ENCODE measurements around the gene NFAT5. TPM values are rescaled to one million over a fixed set of nuclear protein-coding genes. Genes with fewer than 3 reads are reported as not detected.

The NFAT5 gene
- polyA plus RNA-seq, 4 donors, result 0.89 to 24.7 (median 3.3) TPM

GRCh38 chr16:69680358-69680757 lies 114.6 kb downstream of the NFAT5 start:
- no peak for DNase-seq
- Histone ChIP-seq H3K27ac (ENCODE audit: low read depth in 1 of 3, low read length in 2 of 3) (no peak overlapping the region), H3K27me3 (ENCODE audit: control insufficient read depth in 3 of 3, insufficient read depth in 3 of 3, low read length in 3 of 3) (no peaks in the 10 kb centered on the region), H3K4me3 (ENCODE audit: low read depth in 1 of 3, low read length in 3 of 3) (no peak overlapping the region), H3K4me1 (ENCODE audit: control insufficient read depth in 3 of 3, insufficient read depth in 2 of 3, low read depth in 1 of 3, low read length in 2 of 3) (no peaks in the 10 kb centered on the region), H3K9me3 (ENCODE audit: control insufficient read depth in 2 of 2, insufficient read depth in 1 of 2, low read depth in 1 of 2, low read length in 1 of 2) (no peaks in the 10 kb centered on the region), H3K36me3 (ENCODE audit: control insufficient read depth in 3 of 3, insufficient read depth in 2 of 3, low read depth in 1 of 3, low read length in 3 of 3) (peaks cover 0 to 53% (median 7%) of the 10 kb centered on the region in 3 donors)
- no peak for FAIRE-seq

DNA sequence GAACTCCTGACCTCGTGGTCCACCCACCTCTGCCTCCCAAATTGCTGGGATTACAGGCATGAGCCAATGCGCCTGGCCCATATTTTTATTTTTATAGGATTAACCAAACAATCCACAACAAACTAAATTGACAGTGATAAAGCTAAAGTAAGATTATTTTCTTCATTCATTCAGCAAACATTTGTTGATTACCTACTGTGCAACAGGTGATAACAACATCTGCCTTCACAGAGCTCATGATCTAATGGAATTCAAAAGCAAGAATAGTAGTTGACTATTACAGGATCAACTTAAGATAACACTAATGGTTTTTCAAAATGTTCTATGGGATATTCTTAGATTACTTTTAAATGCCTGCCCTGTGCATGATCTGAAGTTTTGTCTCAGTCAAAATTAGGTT lies 122.8 kb downstream of the NFAT5 start:
- Histone ChIP-seq H3K36me3 (ENCODE audit: control insufficient read depth in 3 of 3, insufficient read depth in 2 of 3, low read depth in 1 of 3, low read length in 3 of 3) (peaks cover 13 to 46% (median 19%) of the 10 kb centered on the region in 3 donors), H3K4me1 (ENCODE audit: control insufficient read depth in 3 of 3, insufficient read depth in 2 of 3, low read depth in 1 of 3, low read length in 2 of 3) (no peaks in the 10 kb centered on the region)
- 93 to 98% (median 96%) methylated on average over 2 of the region's 2 CpGs for WGBS, 3 donors

DNA sequence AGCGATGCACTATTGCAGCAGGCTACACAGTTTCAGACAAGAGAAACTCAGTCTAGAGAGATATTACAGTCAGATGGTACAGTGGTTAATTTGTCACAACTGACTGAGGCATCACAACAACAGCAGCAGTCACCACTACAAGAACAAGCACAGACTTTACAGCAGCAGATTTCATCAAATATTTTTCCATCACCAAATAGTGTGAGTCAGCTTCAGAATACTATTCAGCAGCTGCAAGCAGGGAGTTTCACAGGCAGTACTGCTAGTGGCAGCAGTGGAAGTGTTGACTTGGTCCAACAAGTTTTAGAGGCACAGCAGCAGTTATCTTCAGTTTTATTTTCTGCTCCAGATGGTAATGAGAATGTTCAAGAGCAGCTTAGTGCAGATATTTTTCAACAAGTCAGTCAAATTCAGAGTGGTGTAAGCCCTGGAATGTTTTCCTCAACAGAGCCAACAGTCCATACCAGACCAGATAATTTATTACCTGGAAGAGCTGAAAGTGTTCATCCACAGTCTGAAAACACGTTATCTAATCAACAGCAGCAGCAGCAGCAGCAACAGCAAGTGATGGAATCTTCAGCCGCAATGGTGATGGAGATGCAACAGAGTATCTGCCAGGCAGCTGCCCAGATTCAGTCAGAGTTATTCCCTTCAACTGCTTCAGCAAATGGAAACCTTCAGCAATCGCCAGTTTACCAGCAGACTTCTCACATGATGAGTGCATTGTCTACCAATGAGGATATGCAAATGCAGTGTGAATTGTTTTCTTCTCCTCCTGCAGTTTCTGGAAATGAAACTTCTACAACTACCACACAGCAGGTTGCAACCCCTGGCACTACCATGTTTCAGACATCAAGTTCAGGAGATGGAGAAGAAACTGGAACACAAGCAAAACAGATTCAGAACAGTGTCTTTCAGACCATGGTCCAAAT lies 126.5 kb downstream of the NFAT5 start:
- Histone ChIP-seq H3K27me3 (ENCODE audit: control insufficient read depth in 3 of 3, insufficient read depth in 3 of 3, low read length in 3 of 3) (no peaks in the 10 kb centered on the region), H3K4me1 (ENCODE audit: control insufficient read depth in 3 of 3, insufficient read depth in 2 of 3, low read depth in 1 of 3, low read length in 2 of 3) (no peaks in the 10 kb centered on the region), H3K4me3 (ENCODE audit: low read depth in 1 of 3, low read length in 3 of 3) (no peak overlapping the region), H3K36me3 (ENCODE audit: control insufficient read depth in 3 of 3, insufficient read depth in 2 of 3, low read depth in 1 of 3, low read length in 3 of 3) (peaks cover 15 to 35% (median 17%) of the 10 kb centered on the region in 3 donors), H3K9me3 (ENCODE audit: control insufficient read depth in 2 of 2, insufficient read depth in 1 of 2, low read depth in 1 of 2, low read length in 1 of 2) (no peaks in the 10 kb centered on the region), H3K27ac (ENCODE audit: low read depth in 1 of 3, low read length in 2 of 3) (no peak overlapping the region)
- FAIRE-seq (no peak), DNase-seq (no peak)
- WGBS, 3 donors, result 81 to 94% (median 92%) methylated on average over 4 of the region's 4 CpGs

More for the DNA sequence above, 122.8 kb downstream of the NFAT5 start:
- DNase-seq (no peak), FAIRE-seq (no peak)
- Histone ChIP-seq H3K27me3 (ENCODE audit: control insufficient read depth in 3 of 3, insufficient read depth in 3 of 3, low read length in 3 of 3) (no peaks in the 10 kb centered on the region), H3K9me3 (ENCODE audit: control insufficient read depth in 2 of 2, insufficient read depth in 1 of 2, low read depth in 1 of 2, low read length in 1 of 2) (no peaks in the 10 kb centered on the region), H3K4me3 (ENCODE audit: low read depth in 1 of 3, low read length in 3 of 3) (no peak overlapping the region), H3K27ac (ENCODE audit: low read depth in 1 of 3, low read length in 2 of 3) (no peak overlapping the region)

- H3K36me3 ChIP-seq (ENCODE audit: control insufficient read depth in 3 of 3, insufficient read depth in 2 of 3, low read depth in 1 of 3, low read length in 3 of 3), result peaks cover 15 to 29% (median 18%) of the 10 kb centered on the region in 3 donors
- DNase-seq, result no peak
- H3K4me3 ChIP-seq (ENCODE audit: low read depth in 1 of 3, low read length in 3 of 3), result no peak overlapping the region
- H3K9me3 ChIP-seq (ENCODE audit: control insufficient read depth in 2 of 2, insufficient read depth in 1 of 2, low read depth in 1 of 2, low read length in 1 of 2), result no peaks in the 10 kb centered on the region
- no peaks in the 10 kb centered on the region for H3K27me3 ChIP-seq (ENCODE audit: control insufficient read depth in 3 of 3, insufficient read depth in 3 of 3, low read length in 3 of 3)
- WGBS, 3 donors, result 94 to 100% (median 96%) methylated on average over 2 of the region's 2 CpGs
- H3K4me1 ChIP-seq (ENCODE audit: control insufficient read depth in 3 of 3, insufficient read depth in 2 of 3, low read depth in 1 of 3, low read length in 2 of 3), result no peaks in the 10 kb centered on the region
- FAIRE-seq, result no peak
- no peak overlapping the region for H3K27ac ChIP-seq (ENCODE audit: low read depth in 1 of 3, low read length in 2 of 3)
These were observed 128.2 kb downstream of the NFAT5 start for GRCh38 chr16:69693916-69694315.

GRCh38 chr16:69698404-69698803 lies 132.6 kb downstream of the NFAT5 start:
- DNase-seq (no peak), FAIRE-seq (no peak)
- H3K27ac ChIP-seq (ENCODE audit: low read depth in 1 of 3, low read length in 2 of 3), result no peak overlapping the region
- no peaks in the 10 kb centered on the region for H3K4me1 ChIP-seq (ENCODE audit: control insufficient read depth in 3 of 3, insufficient read depth in 2 of 3, low read depth in 1 of 3, low read length in 2 of 3)
- H3K36me3 ChIP-seq (ENCODE audit: control insufficient read depth in 3 of 3, insufficient read depth in 2 of 3, low read depth in 1 of 3, low read length in 3 of 3), result peaks cover 3 to 22% (median 3%) of the 10 kb centered on the region in 3 donors
- 93 to 96% (median 93%) methylated on average over 3 of the region's 3 CpGs for WGBS, 3 donors
- no peaks in the 10 kb centered on the region for H3K9me3 ChIP-seq (ENCODE audit: control insufficient read depth in 2 of 2, insufficient read depth in 1 of 2, low read depth in 1 of 2, low read length in 1 of 2)
- no peaks in the 10 kb centered on the region for H3K27me3 ChIP-seq (ENCODE audit: control insufficient read depth in 3 of 3, insufficient read depth in 3 of 3, low read length in 3 of 3)
- H3K4me3 ChIP-seq (ENCODE audit: low read depth in 1 of 3, low read length in 3 of 3), result no peak overlapping the region

DNA sequence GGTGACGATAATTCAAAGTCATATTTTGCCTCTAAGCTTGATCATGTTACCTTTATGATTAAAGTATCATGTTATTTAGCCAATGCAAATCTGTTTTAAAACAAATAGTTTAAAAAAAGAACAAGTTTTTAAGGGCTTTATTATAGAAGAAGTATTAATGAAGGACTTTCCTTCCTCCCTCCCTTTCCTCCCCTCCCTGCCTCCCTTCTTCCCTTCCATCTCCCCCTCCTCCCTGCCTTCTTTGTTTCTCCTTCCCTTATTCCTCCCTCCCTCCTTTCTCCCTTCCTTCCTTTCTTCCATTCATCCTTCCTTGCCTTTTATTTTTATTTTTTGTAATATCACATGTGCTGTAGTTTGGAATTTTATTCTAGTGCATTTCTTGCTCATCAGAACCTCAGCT lies 134.1 kb downstream of the NFAT5 start:
- FAIRE-seq (no peak), DNase-seq (no peak)
- Histone ChIP-seq H3K9me3 (ENCODE audit: control insufficient read depth in 2 of 2, insufficient read depth in 1 of 2, low read depth in 1 of 2, low read length in 1 of 2) (no peaks in the 10 kb centered on the region), H3K4me1 (ENCODE audit: control insufficient read depth in 3 of 3, insufficient read depth in 2 of 3, low read depth in 1 of 3, low read length in 2 of 3) (no peaks in the 10 kb centered on the region), H3K27ac (ENCODE audit: low read depth in 1 of 3, low read length in 2 of 3) (no peak overlapping the region), H3K27me3 (ENCODE audit: control insufficient read depth in 3 of 3, insufficient read depth in 3 of 3, low read length in 3 of 3) (no peaks in the 10 kb centered on the region), H3K36me3 (ENCODE audit: control insufficient read depth in 3 of 3, insufficient read depth in 2 of 3, low read depth in 1 of 3, low read length in 3 of 3) (peaks cover 0 to 11% (median 6%) of the 10 kb centered on the region in 3 donors), H3K4me3 (ENCODE audit: low read depth in 1 of 3, low read length in 3 of 3) (no peak overlapping the region)
- 87 to 95% (median 95%) methylated on average over 1 of the region's 1 CpG for WGBS, 3 donors

DNA sequence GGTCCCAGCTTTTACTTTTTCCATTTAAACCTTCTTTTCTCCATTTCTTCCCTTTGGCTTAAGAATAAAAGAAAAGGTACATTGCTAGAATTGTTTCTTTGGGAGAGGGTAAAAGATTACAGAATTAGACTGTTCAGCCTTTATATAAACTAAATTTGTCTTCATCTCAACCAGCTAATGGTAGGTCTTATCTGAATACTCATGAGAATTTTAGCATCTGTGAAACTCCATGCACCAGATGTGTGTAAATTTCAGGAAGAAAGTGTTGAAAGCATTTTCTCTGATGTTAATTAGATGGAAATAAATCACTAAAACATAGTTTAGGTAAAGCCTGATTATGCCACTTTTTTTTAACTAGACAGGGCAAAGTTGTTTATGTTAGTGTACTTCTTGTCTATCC lies 135.7 kb downstream of the NFAT5 start:
- no peaks in the 10 kb centered on the region for H3K27me3 ChIP-seq (ENCODE audit: control insufficient read depth in 3 of 3, insufficient read depth in 3 of 3, low read length in 3 of 3)
- no peak for FAIRE-seq

DNA sequence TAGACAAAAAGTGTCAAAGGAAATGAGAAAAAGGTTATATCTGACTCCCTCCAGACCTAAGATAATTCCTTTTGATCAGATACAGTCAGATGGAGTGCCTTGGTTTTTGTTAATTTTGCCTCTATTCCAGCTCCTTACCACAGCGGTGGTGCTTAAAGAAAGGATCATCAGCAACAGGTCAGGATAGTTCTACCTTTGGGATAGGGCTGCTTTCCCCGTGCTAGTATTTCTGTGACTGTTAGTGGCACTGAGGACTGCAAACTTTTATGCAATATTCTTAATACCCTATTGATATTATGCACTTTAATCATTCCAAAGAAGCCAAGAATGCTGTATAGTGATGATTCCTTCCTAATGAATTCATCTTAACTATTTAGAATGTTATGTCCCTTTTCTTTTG lies 136.1 kb downstream of the NFAT5 start:
- Histone ChIP-seq H3K4me3 (ENCODE audit: low read depth in 1 of 3, low read length in 3 of 3) (no peak overlapping the region), H3K27me3 (ENCODE audit: control insufficient read depth in 3 of 3, insufficient read depth in 3 of 3, low read length in 3 of 3) (no peaks in the 10 kb centered on the region), H3K4me1 (ENCODE audit: control insufficient read depth in 3 of 3, insufficient read depth in 2 of 3, low read depth in 1 of 3, low read length in 2 of 3) (no peaks in the 10 kb centered on the region), H3K9me3 (ENCODE audit: control insufficient read depth in 2 of 2, insufficient read depth in 1 of 2, low read depth in 1 of 2, low read length in 1 of 2) (no peaks in the 10 kb centered on the region), H3K27ac (ENCODE audit: low read depth in 1 of 3, low read length in 2 of 3) (no peak overlapping the region), H3K36me3 (ENCODE audit: control insufficient read depth in 3 of 3, insufficient read depth in 2 of 3, low read depth in 1 of 3, low read length in 3 of 3) (peaks cover 0 to 14% (median 6%) of the 10 kb centered on the region in 3 donors)
- DNase-seq (no peak), FAIRE-seq (no peak)
- WGBS, 3 donors, result 92 to 98% (median 92%) methylated on average over 2 of the region's 2 CpGs

More for the DNA sequence above, 135.7 kb downstream of the NFAT5 start:
- no peak for DNase-seq
- Histone ChIP-seq H3K36me3 (ENCODE audit: control insufficient read depth in 3 of 3, insufficient read depth in 2 of 3, low read depth in 1 of 3, low read length in 3 of 3) (peaks cover 0 to 14% (median 6%) of the 10 kb centered on the region in 3 donors), H3K9me3 (ENCODE audit: control insufficient read depth in 2 of 2, insufficient read depth in 1 of 2, low read depth in 1 of 2, low read length in 1 of 2) (no peaks in the 10 kb centered on the region), H3K4me1 (ENCODE audit: control insufficient read depth in 3 of 3, insufficient read depth in 2 of 3, low read depth in 1 of 3, low read length in 2 of 3) (no peaks in the 10 kb centered on the region), H3K4me3 (ENCODE audit: low read depth in 1 of 3, low read length in 3 of 3) (no peak overlapping the region), H3K27ac (ENCODE audit: low read depth in 1 of 3, low read length in 2 of 3) (no peak overlapping the region)
